GM21528 (cell line): ENCODE data around the gene RFPL2.
"Not testable (repeated sequence)": the region's sequence is repeated elsewhere in the genome, so short reads cannot be mapped to it uniquely, and the experiment has no call there.

ENCODE experiments used
- ATAC-seq: cut with Tn5 transposase; IDR thresholded peaks from one replicate; pipeline ENCODE4 v1.9.1; 2021; ENCODE audit warnings: mild to moderate bottlenecking, moderate library complexity; ENCODE audit not compliant: unreplicated experiment, low FRiP score

RFPL2 gene

GRCh38 chr22:32206774-32207758 is 2.2 kb upstream of the RFPL2 start:
- ATAC-seq = no peak

GRCh38 chr22:32205974-32206773 is 1.3 kb upstream of the RFPL2 start:
- no peak for ATAC-seq

GRCh38 chr22:32204040-32204855 is 625 bp downstream of the RFPL2 start:
- ATAC-seq = no peak

- ATAC-seq = no peak
Observed at GRCh38 chr22:32203181-32204039, 1.5 kb downstream of the RFPL2 start.

- ATAC-seq = no peak
Observed at GRCh38 chr22:32202539-32203180, 2.2 kb downstream of the RFPL2 start.

GRCh38 chr22:32202161-32202538 is 2.7 kb downstream of the RFPL2 start:
- ATAC-seq = no peak

- ATAC-seq = no peak
Observed at GRCh38 chr22:32200752-32201151, 4.1 kb downstream of the RFPL2 start.

GRCh38 chr22:32199961-32200360 is 4.9 kb downstream of the RFPL2 start:
- no peak for ATAC-seq

GRCh38 chr22:32199341-32199740 is 5.5 kb downstream of the RFPL2 start:
- ATAC-seq = no peak

GRCh38 chr22:32197553-32198226 is 7.2 kb downstream of the RFPL2 start:
- not testable (repeated sequence) for ATAC-seq

GRCh38 chr22:32195900-32196299 is 9.0 kb downstream of the RFPL2 start:
- ATAC-seq = not testable (repeated sequence)

- not testable (repeated sequence) for ATAC-seq
Observed at GRCh38 chr22:32193346-32193745, 11.5 kb downstream of the RFPL2 start.

GRCh38 chr22:32191021-32191420 is 13.9 kb downstream of the RFPL2 start:
- not testable (repeated sequence) for ATAC-seq

- ATAC-seq = no peak
Observed at GRCh38 chr22:32185821-32186220, 19.1 kb downstream of the RFPL2 start.

- no peak for ATAC-seq
Observed at GRCh38 chr22:32183625-32184024, 21.2 kb downstream of the RFPL2 start.

- no peak for ATAC-seq
Observed at GRCh38 chr22:32181043-32181442, 23.8 kb downstream of the RFPL2 start.

- ATAC-seq = no peak
Observed at GRCh38 chr22:32177221-32177765, 27.6 kb downstream of the RFPL2 start.
